HepG2 (cell line): ENCODE results near the gene IFT122. TPM values are rescaled to one million over a fixed set of nuclear protein-coding genes. Genes with fewer than 3 reads are reported as not detected.

Source experiments
- ATAC-seq: fragments of 200-7000 bp; cut with Tn5 transposase; 3 replicates; pipeline ENCODE4 v1.9.1; 2020; ENCODE audit warnings: mild to moderate bottlenecking, moderate library complexity
- BruUV-seq: library from RNA; stranded (reverse); fragments of 400-500 nt; replicated peaks from 2 replicates; lab custom pipeline; 2021; lab: Mats Ljungman, UMichigan
- CTCF ChIA-PET: fragments of 300-600 bp; formaldehyde crosslinking; extraction: SDS; loops from one replicate; lab custom pipeline; 2021; ENCODE audit warnings: low total read pairs, inconsistent platforms, low intra/inter-chr PET ratio; lab: Yijun Ruan, JAX
- POLR2A ChIA-PET: fragments of 350-600 bp; sonication (Branson Sonifier 250); formaldehyde crosslinking; loops from one replicate; lab custom pipeline; 2020; ENCODE audit warnings: antibody characterized with exemption, inconsistent platforms; lab: Yijun Ruan, JAX
- DNase-seq: peaks from one replicate; pipeline ENCODE4 v3.0.0-alpha.2; 2015; ENCODE audit warnings: low spot score
- FAIRE-seq: peaks from 3 replicates; lab custom pipeline; 2011; peaks lifted over from hg19 to GRCh38; lab: Jason Lieb, UNC
- H2AFZ ChIP-seq: one replicate; pipeline ENCODE4 v1.6.1; 2011; ENCODE audit warnings: low read length, inconsistent platforms
- H3K27ac ChIP-seq: fragments of 300-600 bp; 3 replicates; pipeline ENCODE4 v1.8.0; 2011; ENCODE audit warnings: mixed run types, mild to moderate bottlenecking, mixed read lengths, low read length, inconsistent platforms; ENCODE audit not compliant: insufficient read depth; ENCODE audit errors: extremely low read length
- H3K27me3 ChIP-seq, 2 experiments: fragments of 200-600 bp in 1 of 2; 2 replicates in 1 of 2; 3 replicates in 1 of 2; pipeline versions ENCODE4 v1.6.0 to v1.8.0; 2011; ENCODE audit warnings: low read length in 2 of 2, mild to moderate bottlenecking in 2 of 2, moderate library complexity in 2 of 2, inconsistent platforms in 1 of 2; ENCODE audit not compliant: insufficient read depth in 2 of 2, control insufficient read depth in 1 of 2
- H3K36me3 ChIP-seq, 2 experiments: fragments of 200-600 bp in 1 of 2; replicated peaks in 1 of 2; 2 replicates in 1 of 2; 3 replicates in 1 of 2; pipeline versions ENCODE4 v1.5.1 to v1.8.0; 2011; ENCODE audit warnings: low read length in 2 of 2, inconsistent platforms in 1 of 2; ENCODE audit not compliant: insufficient read depth in 2 of 2, control insufficient read depth in 1 of 2
- H3K4me1 ChIP-seq: 2 replicates; pipeline ENCODE4 v1.5.1; 2012; ENCODE audit warnings: low read length, inconsistent platforms; ENCODE audit not compliant: insufficient read depth
- H3K4me2 ChIP-seq: 2 replicates; pipeline ENCODE4 v1.6.0; 2011; ENCODE audit warnings: low read depth, low read length, inconsistent platforms
- H3K4me3 ChIP-seq, 3 experiments: fragments of 200-600 bp in 1 of 3; sonication (generic), shearing (Covaris generic) in 1 of 3; replicated peaks in 1 of 3; 2 replicates each; pipeline ENCODE4 v1.5.1; 2011 to 2016; ENCODE audit warnings: low read length in 3 of 3, inconsistent platforms in 2 of 3, low read depth in 2 of 3, mild to moderate bottlenecking in 2 of 3, control low read depth in 1 of 3, mixed read lengths in 1 of 3; ENCODE audit not compliant: insufficient read depth in 1 of 3
- H3K79me2 ChIP-seq: one replicate; pipeline ENCODE4 v1.6.1; 2011; ENCODE audit warnings: low read length, inconsistent platforms; ENCODE audit not compliant: insufficient read depth
- H3K9ac ChIP-seq: 2 replicates; pipeline ENCODE4 v1.6.0; 2011; ENCODE audit warnings: mild to moderate bottlenecking, low read depth, low read length, inconsistent platforms; ENCODE audit not compliant: insufficient read depth
- H3K9me3 ChIP-seq: 2 replicates; pipeline ENCODE4 v1.5.1; 2012; ENCODE audit warnings: mild to moderate bottlenecking, low read length
- H4K20me1 ChIP-seq: 2 replicates; pipeline ENCODE4 v1.6.0; 2011; ENCODE audit warnings: inconsistent platforms, mild to moderate bottlenecking, low read length, moderate library complexity; ENCODE audit not compliant: insufficient read depth
- HOXA3 ChIP-seq: sonication (generic); formaldehyde crosslinking; IDR thresholded peaks from 2 replicates; pipeline ENCODE4 v1.5.0; 2020; ENCODE audit warnings: missing genetic modification reagents
- NR2C2 ChIP-seq: sonication (generic); formaldehyde crosslinking; IDR thresholded peaks from 2 replicates; pipeline ENCODE4 v1.4.0; 2020; ENCODE audit warnings: missing genetic modification reagents, mild to moderate bottlenecking, moderate library complexity, borderline replicate concordance
- STAG1 ChIP-seq: sonication (generic); formaldehyde crosslinking; IDR thresholded peaks from 2 replicates; pipeline ENCODE4 v1.4.0; 2020; ENCODE audit warnings: missing genetic modification reagents
- ZNF20 ChIP-seq: sonication (generic); formaldehyde crosslinking; IDR thresholded peaks from 2 replicates; pipeline ENCODE4 v1.4.0; 2020; ENCODE audit warnings: mild to moderate bottlenecking, moderate library complexity, missing genetic modification reagents
- ZNF607 ChIP-seq: sonication (generic); formaldehyde crosslinking; IDR thresholded peaks from 2 replicates; pipeline ENCODE4 v1.5.1; 2020; ENCODE audit warnings: missing genetic modification reagents, mild to moderate bottlenecking, borderline replicate concordance
- WGBS: methylation state at CpG from one replicate; pipeline ENCODE4 v1.1.6; 2017; ENCODE audit warnings: low lambda C conversion rate; 5-methylcytosine and 5-hydroxymethylcytosine counted together
- in situ Hi-C: cut with HindIII; loops from 2 replicates; pipeline ENCODE4 v1.10.0; 2017; ENCODE audit warnings: low pct_unique_long_range_greater_than_20kb; ENCODE audit not compliant: extremely low pct_ligation_motif_present
- intact Hi-C: fragments of 100-400 bp; cut with micrococcal nuclease; formaldehyde crosslinking; loops from one replicate; pipeline ENCODE4 v1.10.0; 2022; ENCODE audit not compliant: unreplicated experiment
- polyA plus RNA-seq, 8 experiments: library from polyadenylated mRNA; depleted of rRNA in 3 of 8; stranded (reverse) in 7 of 8; unstranded in 1 of 8; fragments of >200 nt; fragmentation: Illumina TruSeq in 4 of 8; extraction: Trizol in 4 of 8; gene quantifications; 2 replicates each; pipeline versions ENCODE4 v1.2.1 to v1.2.3, GENCODE V29; 2011 to 2016; ENCODE audit warnings: low read depth in 4 of 8, missing spikeins in 1 of 8, mixed read lengths in 1 of 8; ENCODE audit not compliant: insufficient read depth in 1 of 8
- total RNA-seq, 5 experiments: library from RNA; depleted of rRNA; stranded (reverse); fragments of >200 nt; fragmentation: Illumina TruSeq; extraction: Trizol; gene quantifications; 2 replicates each; pipeline ENCODE4 v1.2.3, GENCODE V29; 2016; ENCODE audit warnings: low read depth in 1 of 5
- TF ChIP-seq, protein P1 (sequence below): sonication (generic); formaldehyde crosslinking; IDR thresholded peaks from 2 replicates; pipeline ENCODE4 v1.5.0; 2020; ENCODE audit warnings: mild to moderate bottlenecking, missing genetic modification reagents, moderate library complexity

Gene IFT122
- total and polyA plus RNA-seq, 2 of the 13 experiments (the other 11 are each of a cell fraction or from before 2014, with no cell fraction given) = 10.1 to 10.3 TPM

DNA sequence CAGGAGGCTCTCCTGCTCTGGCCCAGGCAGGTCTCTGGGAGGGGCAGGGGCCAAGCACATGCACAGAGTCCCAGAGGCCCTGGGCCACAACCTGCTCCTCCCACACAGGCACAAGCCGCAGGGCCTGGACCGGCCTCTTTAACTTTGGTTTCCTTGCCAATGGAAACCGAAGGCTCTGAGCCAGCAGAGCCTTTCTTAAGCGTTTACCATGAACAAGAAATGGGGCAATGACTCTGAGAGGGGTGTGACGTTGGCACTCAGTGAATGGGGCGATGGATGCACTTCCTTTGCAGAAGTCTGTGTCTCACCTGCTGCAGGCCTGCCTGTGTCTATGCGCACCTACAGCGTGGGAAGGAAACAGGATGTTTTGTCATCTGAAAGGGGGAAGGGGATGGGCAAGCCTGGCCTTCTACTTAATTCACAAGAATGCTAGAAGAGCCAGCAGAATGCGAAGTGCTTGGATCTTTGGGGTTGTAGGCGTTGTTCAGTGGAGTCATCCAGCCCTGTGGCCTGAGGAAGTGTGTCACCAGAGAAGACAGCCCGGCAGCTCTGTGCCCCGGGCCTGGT lies 41.8 kb downstream of the IFT122 start:
- ATAC-seq = no peak
- Histone ChIP-seq H3K36me3 (peaks cover 11 to 37% of the 10 kb centered on the region in 2 experiments), H3K4me2 (no peak overlapping the region), H3K9ac (no peak overlapping the region), H4K20me1 (no peaks in the 10 kb centered on the region), H3K27me3 (no peaks in the 10 kb centered on the region), H3K79me2 (no peaks in the 10 kb centered on the region), H3K4me3 (no peak overlapping the region), H3K4me1 (no peaks in the 10 kb centered on the region), H3K9me3 (no peaks in the 10 kb centered on the region), H2AFZ (no peak overlapping the region), H3K27ac (no peak overlapping the region)
- in situ Hi-C loops (no loop called here), intact Hi-C loops (no loop called here)
- no peak for FAIRE-seq
- ChIA-PET CTCF (no interaction called here), POLR2A (no interaction called here)
- no peak for DNase-seq
- 97% methylated on average over 11 of the region's 12 CpGs for WGBS
- BruUV-seq = no TSS peak
- TF ChIP-seq HOXA3 = no peak

DNA sequence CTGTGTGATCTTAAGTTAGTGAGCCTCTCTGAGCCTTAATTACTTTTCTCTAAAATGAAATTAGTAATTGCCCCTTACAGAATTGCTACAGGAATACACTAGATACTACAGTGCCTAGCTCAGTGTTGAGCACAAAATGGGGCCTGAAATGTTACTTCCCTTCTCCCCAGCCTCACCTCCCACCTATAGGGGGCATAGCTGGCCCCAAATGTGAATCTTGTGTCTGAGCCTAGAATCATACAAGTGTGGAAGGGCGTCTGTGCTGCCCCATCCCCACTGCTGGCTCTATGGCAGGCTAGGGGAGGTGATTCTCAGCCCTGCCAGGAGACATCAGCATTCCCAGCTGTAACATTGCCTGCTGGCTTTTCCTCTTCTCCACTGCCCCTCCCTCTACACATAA lies 42.7 kb downstream of the IFT122 start:
- no peaks in the 10 kb centered on the region for H3K9me3 ChIP-seq
- H3K27ac ChIP-seq = no peak overlapping the region
- TF ChIP-seq STAG1 (CRISPR knock-in tag) (peak; percentile 27; the same call in 1 of the 2 replicates), ZNF607 (CRISPR knock-in tag) (no peak), NR2C2 (CRISPR knock-in tag) (no peak), ZNF20 (CRISPR knock-in tag) (no peak)
- TF ChIP-seq, protein P1, sequence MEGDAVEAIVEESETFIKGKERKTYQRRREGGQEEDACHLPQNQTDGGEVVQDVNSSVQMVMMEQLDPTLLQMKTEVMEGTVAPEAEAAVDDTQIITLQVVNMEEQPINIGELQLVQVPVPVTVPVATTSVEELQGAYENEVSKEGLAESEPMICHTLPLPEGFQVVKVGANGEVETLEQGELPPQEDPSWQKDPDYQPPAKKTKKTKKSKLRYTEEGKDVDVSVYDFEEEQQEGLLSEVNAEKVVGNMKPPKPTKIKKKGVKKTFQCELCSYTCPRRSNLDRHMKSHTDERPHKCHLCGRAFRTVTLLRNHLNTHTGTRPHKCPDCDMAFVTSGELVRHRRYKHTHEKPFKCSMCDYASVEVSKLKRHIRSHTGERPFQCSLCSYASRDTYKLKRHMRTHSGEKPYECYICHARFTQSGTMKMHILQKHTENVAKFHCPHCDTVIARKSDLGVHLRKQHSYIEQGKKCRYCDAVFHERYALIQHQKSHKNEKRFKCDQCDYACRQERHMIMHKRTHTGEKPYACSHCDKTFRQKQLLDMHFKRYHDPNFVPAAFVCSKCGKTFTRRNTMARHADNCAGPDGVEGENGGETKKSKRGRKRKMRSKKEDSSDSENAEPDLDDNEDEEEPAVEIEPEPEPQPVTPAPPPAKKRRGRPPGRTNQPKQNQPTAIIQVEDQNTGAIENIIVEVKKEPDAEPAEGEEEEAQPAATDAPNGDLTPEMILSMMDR (CRISPR knock-in tag) = peak; percentile 26; the same call in 1 of the 2 replicates
- no peaks in the 10 kb centered on the region for H3K79me2 ChIP-seq
- no peak for FAIRE-seq
- WGBS = 89% methylated on average over 1 of the region's 1 CpG
- ChIA-PET CTCF (no interaction called here), POLR2A (no interaction called here)
- peak; percentile 34; the same call in 1 of the 3 replicates for ATAC-seq
- no peaks in the 10 kb centered on the region for H3K27me3 ChIP-seq
- H3K4me1 ChIP-seq = no peaks in the 10 kb centered on the region
- no peak overlapping the region for H3K4me3 ChIP-seq
- intact Hi-C loops (no loop called here), in situ Hi-C loops (no loop called here)
- peaks cover 7 to 32% of the 10 kb centered on the region in 2 experiments; a peak in 4 of 5 replicates for H3K36me3 ChIP-seq
- no TSS peak for BruUV-seq
- H2AFZ ChIP-seq = no peak overlapping the region
- H4K20me1 ChIP-seq = no peaks in the 10 kb centered on the region
- DNase-seq = no peak
- H3K4me2 ChIP-seq = no peak overlapping the region
- H3K9ac ChIP-seq = no peak overlapping the region
